Astrocyte (in vitro differentiated cells and primary cell): Measurements from ENCODE around the gene SVOPL. TPM values are rescaled to one million over a fixed set of nuclear protein-coding genes. Genes with fewer than 3 reads are reported as not detected.

Experiments
- DNase-seq: peaks from one replicate; pipeline ENCODE4 v3.0.0-alpha.2; 2010; ENCODE audit warnings: low read depth
- FAIRE-seq: peaks from 2 replicates; lab custom pipeline; 2011; peaks lifted over from hg19 to GRCh38; lab: Jason Lieb, UNC
- H2AFZ ChIP-seq: 2 replicates; pipeline ENCODE4 v1.6.0; 2012; ENCODE audit warnings: low read depth, low read length, inconsistent platforms
- H3K27ac ChIP-seq: 2 replicates; pipeline ENCODE4 v1.5.1; 2011; ENCODE audit warnings: low read depth, low read length, inconsistent platforms
- H3K27me3 ChIP-seq: 2 replicates; pipeline ENCODE4 v1.6.0; 2011; ENCODE audit warnings: low read length, inconsistent platforms; ENCODE audit not compliant: insufficient read depth
- H3K36me3 ChIP-seq: 2 replicates; pipeline ENCODE4 v1.5.1; 2011; ENCODE audit warnings: low read length, inconsistent platforms; ENCODE audit not compliant: insufficient read depth
- H3K4me1 ChIP-seq: 2 replicates; pipeline ENCODE4 v1.5.1; 2011; ENCODE audit warnings: low read length, inconsistent platforms; ENCODE audit not compliant: insufficient read depth
- H3K4me2 ChIP-seq: 2 replicates; pipeline ENCODE4 v1.6.0; 2012; ENCODE audit warnings: low read length, inconsistent platforms
- H3K4me3 ChIP-seq: 2 replicates; pipeline ENCODE4 v1.5.1; 2011; ENCODE audit warnings: low read depth, mild to moderate bottlenecking, low read length, inconsistent platforms; ENCODE audit not compliant: insufficient read depth
- H3K79me2 ChIP-seq: 2 replicates; pipeline ENCODE4 v1.6.0; 2012; ENCODE audit warnings: mild to moderate bottlenecking, low read length, inconsistent platforms; ENCODE audit not compliant: insufficient read depth
- H3K9ac ChIP-seq: 2 replicates; pipeline ENCODE4 v1.6.0; 2012; ENCODE audit warnings: mild to moderate bottlenecking, low read length, inconsistent platforms
- H3K9me3 ChIP-seq: 2 replicates; pipeline ENCODE4 v1.5.1; 2012; ENCODE audit warnings: low read depth, mild to moderate bottlenecking, low read length, inconsistent platforms; ENCODE audit not compliant: insufficient read depth
- H4K20me1 ChIP-seq: 2 replicates; pipeline ENCODE4 v1.6.0; 2012; ENCODE audit warnings: low read length, inconsistent platforms; ENCODE audit not compliant: insufficient read depth
- H3K27ac Mint-ChIP-seq: one replicate; pipeline ENCODE4 v1.8.0; 2021; ENCODE audit warnings: mild to moderate bottlenecking, mixed read lengths; ENCODE audit not compliant: unreplicated experiment
- H3K27me3 Mint-ChIP-seq: one replicate; pipeline ENCODE4 v1.8.0; 2021; ENCODE audit warnings: low read depth, mixed read lengths; ENCODE audit not compliant: unreplicated experiment
- H3K36me3 Mint-ChIP-seq: one replicate; pipeline ENCODE4 v1.8.0; 2021; ENCODE audit warnings: low read depth, mixed read lengths; ENCODE audit not compliant: unreplicated experiment
- H3K4me1 Mint-ChIP-seq: one replicate; pipeline ENCODE4 v1.8.0; 2021; ENCODE audit warnings: low read depth, mixed read lengths; ENCODE audit not compliant: unreplicated experiment
- H3K4me3 Mint-ChIP-seq: one replicate; pipeline ENCODE4 v1.8.0; 2021; ENCODE audit warnings: mild to moderate bottlenecking, moderate library complexity, mixed read lengths; ENCODE audit not compliant: unreplicated experiment
- H3K9me3 Mint-ChIP-seq: one replicate; pipeline ENCODE4 v1.8.0; 2021; ENCODE audit warnings: mild to moderate bottlenecking, mixed read lengths; ENCODE audit not compliant: unreplicated experiment
- EZH2 ChIP-seq: IDR thresholded peaks from 2 replicates; pipeline ENCODE4 v1.6.1; 2012; ENCODE audit warnings: mild to moderate bottlenecking, low read length, inconsistent platforms; ENCODE audit not compliant: insufficient read depth
- total RNA-seq: library from RNA; stranded (reverse); gene quantifications from 2 replicates; pipeline ENCODE4 v1.2.1, GENCODE V29; 2021
- TF ChIP-seq, protein P1 (sequence below): IDR thresholded peaks from 2 replicates; pipeline ENCODE4 v1.5.1; 2011; ENCODE audit warnings: low read depth, mild to moderate bottlenecking, inconsistent platforms, low read length, moderate library complexity; ENCODE audit not compliant: insufficient read depth

The SVOPL gene
- total RNA-seq, 1 donor from 2014 or later = 0.34 TPM

DNA sequence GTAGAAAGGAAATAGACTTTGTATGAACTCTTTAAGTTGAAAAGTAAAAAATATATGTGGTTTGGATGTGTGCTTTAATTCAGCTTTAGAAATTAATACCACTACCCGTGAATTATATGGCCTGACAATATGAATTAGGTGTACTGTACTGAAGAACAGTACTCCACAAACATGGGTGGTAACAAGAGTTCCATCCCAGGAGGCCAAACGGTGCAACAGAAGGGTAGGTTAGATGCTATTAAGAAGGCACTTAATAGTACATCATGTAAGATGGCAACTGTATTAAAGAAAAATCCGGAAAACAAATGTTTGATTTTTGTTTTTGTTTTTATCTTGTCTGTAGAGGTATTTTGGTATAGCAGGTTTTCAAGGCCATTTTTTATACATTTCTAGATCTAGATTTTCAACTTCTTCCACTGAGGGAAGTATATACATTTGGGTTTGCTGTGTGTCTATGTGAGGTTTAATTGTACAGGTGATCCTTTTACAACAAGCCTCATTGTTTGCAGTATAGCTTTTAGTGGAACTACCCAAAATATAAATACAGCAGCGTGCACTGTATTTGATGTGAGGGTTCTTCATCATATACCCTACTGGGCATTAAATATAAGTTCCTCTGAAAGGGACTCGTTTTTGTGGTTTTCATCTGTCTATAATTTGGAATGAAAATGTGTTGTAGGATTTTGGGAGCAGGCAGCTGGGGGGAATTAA is 115.7 kb downstream of the SVOPL start:
- H3K36me3 ChIP-seq = peaks cover 22% of the 10 kb centered on the region
- H3K4me3 Mint-ChIP-seq = no peak overlapping the region
- H3K27ac ChIP-seq = no peak overlapping the region
- H2AFZ ChIP-seq = no peak overlapping the region
- H3K27ac Mint-ChIP-seq = no peak overlapping the region
- no peak overlapping the region for H3K9ac ChIP-seq
- no peaks in the 10 kb centered on the region for H3K27me3 Mint-ChIP-seq
- DNase-seq (no peak), FAIRE-seq (no peak)
- no peaks in the 10 kb centered on the region for H3K79me2 ChIP-seq
- H3K9me3 Mint-ChIP-seq = no peaks in the 10 kb centered on the region
- no peaks in the 10 kb centered on the region for H3K9me3 ChIP-seq
- peaks cover 8% of the 10 kb centered on the region for H3K36me3 Mint-ChIP-seq
- H4K20me1 ChIP-seq = no peaks in the 10 kb centered on the region
- TF ChIP-seq, protein P1, sequence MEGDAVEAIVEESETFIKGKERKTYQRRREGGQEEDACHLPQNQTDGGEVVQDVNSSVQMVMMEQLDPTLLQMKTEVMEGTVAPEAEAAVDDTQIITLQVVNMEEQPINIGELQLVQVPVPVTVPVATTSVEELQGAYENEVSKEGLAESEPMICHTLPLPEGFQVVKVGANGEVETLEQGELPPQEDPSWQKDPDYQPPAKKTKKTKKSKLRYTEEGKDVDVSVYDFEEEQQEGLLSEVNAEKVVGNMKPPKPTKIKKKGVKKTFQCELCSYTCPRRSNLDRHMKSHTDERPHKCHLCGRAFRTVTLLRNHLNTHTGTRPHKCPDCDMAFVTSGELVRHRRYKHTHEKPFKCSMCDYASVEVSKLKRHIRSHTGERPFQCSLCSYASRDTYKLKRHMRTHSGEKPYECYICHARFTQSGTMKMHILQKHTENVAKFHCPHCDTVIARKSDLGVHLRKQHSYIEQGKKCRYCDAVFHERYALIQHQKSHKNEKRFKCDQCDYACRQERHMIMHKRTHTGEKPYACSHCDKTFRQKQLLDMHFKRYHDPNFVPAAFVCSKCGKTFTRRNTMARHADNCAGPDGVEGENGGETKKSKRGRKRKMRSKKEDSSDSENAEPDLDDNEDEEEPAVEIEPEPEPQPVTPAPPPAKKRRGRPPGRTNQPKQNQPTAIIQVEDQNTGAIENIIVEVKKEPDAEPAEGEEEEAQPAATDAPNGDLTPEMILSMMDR = no peak
- TF ChIP-seq EZH2 = no peak
- H3K4me3 ChIP-seq = no peak overlapping the region
- no peak overlapping the region for H3K4me2 ChIP-seq
- no peaks in the 10 kb centered on the region for H3K4me1 ChIP-seq
- peaks cover 12% of the 10 kb centered on the region for H3K4me1 Mint-ChIP-seq
- H3K27me3 ChIP-seq = no peaks in the 10 kb centered on the region

DNA sequence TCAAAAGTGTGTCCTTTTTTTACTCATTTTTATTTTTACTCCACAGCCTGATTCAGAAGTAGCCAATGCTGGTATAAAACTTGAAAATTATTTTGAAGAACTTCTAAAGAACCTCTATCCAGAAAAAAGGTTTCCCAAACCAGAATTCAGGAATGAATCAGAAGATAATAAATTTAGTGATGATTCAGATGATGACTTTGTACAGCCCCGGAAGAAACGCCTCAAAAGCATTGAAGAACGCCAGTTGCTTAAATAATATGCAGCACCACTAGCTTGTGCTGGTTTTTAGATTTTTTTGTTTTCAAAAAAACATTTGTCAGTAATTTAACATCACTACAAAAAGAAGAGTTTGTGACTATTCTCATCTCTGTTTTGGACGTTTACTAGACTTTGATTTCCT is 116.5 kb downstream of the SVOPL start:
- H3K9me3 ChIP-seq = no peaks in the 10 kb centered on the region
- H4K20me1 ChIP-seq = no peaks in the 10 kb centered on the region
- no peak overlapping the region for H2AFZ ChIP-seq
- no peaks in the 10 kb centered on the region for H3K79me2 ChIP-seq
- no peak overlapping the region for H3K27ac ChIP-seq
- H3K9ac ChIP-seq = no peak overlapping the region
- DNase-seq (no peak), FAIRE-seq (no peak)
- TF ChIP-seq EZH2 = no peak
- TF ChIP-seq, protein P1 = no peak
- H3K4me3 ChIP-seq = no peak overlapping the region
- peaks cover 24% of the 10 kb centered on the region for H3K36me3 ChIP-seq
- Mint-ChIP-seq H3K36me3 (peaks cover 10% of the 10 kb centered on the region), H3K27me3 (no peaks in the 10 kb centered on the region), H3K27ac (peak overlapping the region; percentile 14), H3K4me3 (no peak overlapping the region), H3K4me1 (peaks cover 12% of the 10 kb centered on the region), H3K9me3 (no peaks in the 10 kb centered on the region)
- H3K4me1 ChIP-seq = no peaks in the 10 kb centered on the region
- H3K27me3 ChIP-seq = no peaks in the 10 kb centered on the region
- no peak overlapping the region for H3K4me2 ChIP-seq

DNA sequence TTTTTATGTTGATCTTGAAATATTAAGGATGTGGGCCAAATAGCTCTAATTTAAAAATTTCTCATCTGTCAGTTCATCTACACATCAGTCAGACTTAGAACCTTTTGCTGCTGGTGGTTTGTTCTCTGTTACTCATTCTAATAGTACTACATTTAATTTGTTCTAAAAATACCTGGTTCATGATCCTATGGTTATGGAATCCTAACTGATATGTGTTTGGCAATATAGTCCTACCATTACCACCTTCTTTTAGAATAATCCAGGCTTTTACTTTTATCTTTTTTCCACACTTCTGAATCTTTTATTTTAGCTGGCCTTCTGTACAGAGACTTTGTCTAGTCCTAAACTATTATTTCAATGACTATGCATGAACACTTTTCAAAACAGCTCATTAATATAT is 116.9 kb downstream of the SVOPL start:
- no peak for FAIRE-seq
- Mint-ChIP-seq H3K36me3 (peaks cover 13% of the 10 kb centered on the region), H3K27ac (peak overlapping the region; percentile 28), H3K9me3 (no peaks in the 10 kb centered on the region), H3K4me3 (no peak overlapping the region), H3K4me1 (peaks cover 12% of the 10 kb centered on the region), H3K27me3 (no peaks in the 10 kb centered on the region)
- Histone ChIP-seq H3K4me1 (no peaks in the 10 kb centered on the region), H3K4me3 (no peak overlapping the region), H3K27me3 (no peaks in the 10 kb centered on the region), H3K27ac (no peak overlapping the region), H3K79me2 (no peaks in the 10 kb centered on the region), H3K9ac (no peak overlapping the region), H2AFZ (no peak overlapping the region), H3K4me2 (no peak overlapping the region), H3K9me3 (no peaks in the 10 kb centered on the region), H4K20me1 (no peaks in the 10 kb centered on the region), H3K36me3 (peaks cover 28% of the 10 kb centered on the region)
- peak; percentile 15 for DNase-seq
- TF ChIP-seq, protein P1 = no peak
- no peak for TF ChIP-seq EZH2
